T-helper 1 cell treated with Interleukin-12 subunit alpha and Interleukin-12 subunit beta and Interleukin-4 antibody, amounts not matched to agents 30 ng/mL and 1 ng/mL, for 36 hours (primary cell): Measurements from ENCODE around the gene TPPP. TPM values are rescaled to one million over a fixed set of nuclear protein-coding genes. Genes with fewer than 3 reads are reported as not detected.
"Not testable (repeated sequence)": the region's sequence is repeated elsewhere in the genome, so short reads cannot be mapped to it uniquely, and the experiment has no call there.

ENCODE experiments used
- intact Hi-C: fragments of 100-400 bp; cut with micrococcal nuclease; formaldehyde crosslinking; loops from one replicate; pipeline ENCODE4 v1.15.1; 2024
- total RNA-seq: library from RNA; stranded (reverse); gene quantifications from 2 replicates; pipeline ENCODE4 v1.2.3, GENCODE V29; 2022

Gene TPPP
- total RNA-seq, 1 donor from 2014 or later: 0.02 TPM

- intact Hi-C loops: not testable (repeated sequence)
Measured at GRCh38 chr5:678521-678920, 14.6 kb downstream of the TPPP start.

DNA sequence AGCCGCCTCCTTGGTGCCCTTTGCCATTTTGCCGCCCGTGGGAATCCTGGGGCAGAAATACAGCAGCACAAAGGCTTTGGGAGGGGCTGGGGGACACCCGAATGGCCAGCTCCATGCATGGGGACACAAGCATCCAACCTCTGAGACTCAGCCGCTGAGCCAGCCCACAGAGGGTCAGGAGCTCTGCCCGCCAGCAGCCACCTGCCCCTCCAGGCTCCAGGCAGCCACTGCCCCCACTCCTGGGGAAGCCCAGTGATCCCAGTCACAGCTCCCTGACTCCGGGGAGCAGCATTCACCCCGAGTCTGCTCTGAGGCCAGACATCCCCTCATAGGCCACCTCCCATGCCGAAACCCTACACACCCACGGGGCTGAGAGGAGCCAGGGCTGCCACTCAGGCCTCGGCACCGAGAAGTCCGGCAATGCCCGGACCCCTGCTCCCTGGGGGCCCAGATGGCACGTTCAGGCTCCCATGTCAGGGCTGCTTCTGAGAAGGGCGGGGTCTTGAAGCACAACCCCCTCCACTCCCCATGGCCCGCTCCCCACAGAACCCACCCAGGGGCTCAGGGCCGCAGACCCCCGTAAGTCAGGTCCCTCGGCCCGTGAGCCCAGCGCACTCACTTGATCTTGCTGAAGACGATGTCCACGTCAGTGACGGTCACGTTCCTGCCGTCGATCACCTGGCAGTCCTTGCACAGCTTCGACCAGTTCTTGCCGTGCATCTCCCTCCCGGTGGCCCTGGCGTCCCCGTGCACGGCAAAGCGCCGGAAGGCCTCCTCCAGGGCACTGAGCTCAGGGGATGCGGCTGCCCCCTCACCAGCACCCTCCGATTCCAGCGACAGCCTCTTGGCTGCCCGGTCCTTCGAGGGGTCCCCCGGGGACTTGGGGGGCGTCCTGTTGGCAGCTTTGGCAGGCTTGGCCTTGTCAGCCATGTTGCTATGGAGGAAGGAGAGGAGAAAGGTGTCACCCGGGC lies 15.7 kb downstream of the TPPP start:
- intact Hi-C loops: no loop called here

GRCh38 chr5:676699-677076 lies 16.5 kb downstream of the TPPP start:
- intact Hi-C loops: no loop called here

DNA sequence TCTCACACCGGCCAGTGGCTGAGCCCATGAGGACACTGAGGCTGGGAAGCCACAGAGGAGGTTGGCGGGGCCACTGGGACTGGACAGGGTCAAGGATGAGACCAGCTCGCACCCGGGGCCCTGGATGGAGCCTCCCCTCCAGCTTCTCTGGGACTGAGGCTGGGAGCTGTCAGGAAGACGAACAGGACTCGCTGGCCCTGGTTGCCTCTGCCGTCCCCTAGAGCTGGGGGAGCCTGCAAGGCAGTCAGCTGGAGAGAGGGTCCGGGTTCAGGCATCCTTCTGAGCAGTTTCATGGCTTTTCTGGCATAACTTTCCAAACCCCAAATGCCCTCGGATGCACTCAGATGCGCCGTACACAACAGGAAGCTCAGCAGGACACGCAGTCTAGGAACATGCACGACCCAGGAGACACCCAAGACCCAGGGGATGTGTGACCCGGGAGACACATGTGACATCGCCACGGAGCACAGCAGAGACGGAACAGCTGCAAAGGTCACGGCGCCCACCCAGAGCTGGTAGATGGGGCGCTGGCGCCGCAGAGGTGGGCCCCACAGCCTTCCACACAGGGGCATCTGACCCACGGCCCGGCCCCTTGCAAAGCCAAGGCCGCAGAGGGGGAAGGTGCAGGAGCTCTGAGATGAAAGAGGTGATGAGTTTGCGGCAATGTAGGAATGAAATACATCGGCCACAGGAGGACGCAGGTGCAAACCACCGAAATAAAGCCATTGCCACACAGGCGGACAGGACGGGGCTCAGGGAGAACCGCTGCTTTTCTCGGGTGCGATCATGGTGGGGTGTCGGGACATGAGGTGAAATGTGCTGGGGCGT lies 17.1 kb downstream of the TPPP start:
- intact Hi-C loops: no loop called here

DNA sequence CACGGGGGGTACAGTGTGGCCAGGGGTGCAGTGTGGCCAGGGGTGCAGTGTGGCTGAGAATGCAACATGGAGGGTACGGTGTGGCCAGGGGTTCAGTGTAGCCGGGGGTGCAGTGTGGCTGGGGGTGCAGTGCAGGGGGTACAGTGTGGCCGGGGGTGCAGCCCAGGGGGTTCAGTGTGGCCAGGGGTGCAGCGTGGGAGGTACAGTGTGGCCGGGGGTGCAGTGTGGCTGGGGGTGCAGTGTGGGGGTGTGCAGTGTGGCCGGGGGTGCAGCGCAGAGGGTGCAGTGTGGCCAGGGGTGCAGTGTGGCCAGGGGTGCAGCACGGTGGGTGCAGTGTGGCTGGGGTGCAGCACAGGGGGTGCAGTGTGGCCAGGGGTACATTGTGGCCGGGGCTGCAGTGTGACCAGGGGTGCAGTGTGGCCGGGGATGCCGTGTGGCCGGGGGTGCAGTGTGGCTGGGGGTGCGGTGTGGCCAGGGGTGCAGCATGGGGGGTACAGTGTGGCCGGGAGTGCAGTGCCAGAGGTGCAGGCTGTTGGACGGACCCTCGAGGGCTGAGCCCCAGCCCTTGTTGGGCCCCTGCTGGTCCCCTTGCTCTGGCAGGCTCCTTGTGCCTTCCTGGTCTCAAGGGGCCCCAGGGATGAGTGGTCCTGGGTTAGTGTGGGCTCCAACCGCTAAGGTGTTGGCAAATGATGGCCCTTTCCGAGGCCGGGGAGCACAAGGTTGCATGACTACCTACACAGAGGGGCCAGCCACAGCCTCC lies 17.9 kb downstream of the TPPP start:
- intact Hi-C loops: no loop called here

DNA sequence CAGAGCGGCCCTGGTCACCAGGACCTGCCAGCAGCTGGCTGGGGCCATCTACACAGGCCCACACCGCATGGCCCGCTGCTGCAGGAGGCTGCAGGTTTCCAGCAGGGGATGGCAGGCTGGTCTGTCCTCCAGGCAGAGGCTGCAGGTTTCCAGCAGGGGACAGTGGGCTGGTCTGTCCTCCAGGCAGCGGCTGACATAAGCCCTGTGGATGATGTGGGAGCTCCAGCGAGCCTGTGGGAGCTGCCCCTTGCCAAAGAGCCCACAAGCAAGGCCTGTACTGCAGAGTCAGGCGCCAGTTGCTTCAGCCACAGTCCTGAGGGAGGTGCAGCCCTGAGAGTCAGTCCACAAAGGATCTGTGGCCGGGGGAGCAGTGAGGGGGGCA lies 18.5 kb downstream of the TPPP start:
- intact Hi-C loops: no loop called here

DNA sequence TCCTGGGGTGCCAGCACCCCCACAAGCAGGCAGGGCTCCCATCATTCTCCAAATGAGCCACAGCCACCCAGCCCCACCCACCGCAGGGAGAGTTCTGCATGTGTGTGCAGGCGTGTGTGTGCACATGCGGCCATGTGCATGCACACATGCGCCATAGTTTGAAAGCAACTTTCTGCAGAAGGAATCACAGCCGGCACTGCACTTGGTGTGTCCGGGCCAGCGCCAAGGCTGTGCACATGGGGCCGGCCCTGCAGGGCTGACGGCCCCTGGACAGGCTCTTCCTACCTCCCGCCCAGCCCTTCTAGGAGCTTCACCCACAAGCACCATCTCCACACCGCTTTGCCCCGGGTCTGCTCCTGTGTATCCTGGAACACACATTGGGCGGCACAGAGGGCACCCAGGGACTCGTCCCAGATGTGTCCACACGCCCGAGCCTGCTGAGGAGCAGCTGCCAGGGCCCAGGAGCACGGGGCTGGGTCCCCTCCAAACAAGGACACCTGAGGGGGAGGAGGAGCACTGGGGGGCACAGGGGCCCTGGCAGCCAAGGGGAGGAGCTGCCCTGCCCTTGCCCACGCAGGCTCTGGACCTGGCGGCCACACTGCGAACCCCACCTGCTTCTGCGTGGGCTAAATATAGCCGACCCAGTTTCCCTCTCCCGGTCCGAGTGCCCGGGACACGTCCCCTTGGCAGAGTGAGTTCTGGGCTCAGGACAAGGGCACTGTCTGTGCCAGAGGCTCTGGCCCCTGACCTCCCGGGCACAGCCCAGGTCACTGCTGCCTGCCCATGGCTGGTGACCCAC lies 19.1 kb downstream of the TPPP start:
- intact Hi-C loops: no loop called here

GRCh38 chr5:673161-673830 lies 19.9 kb downstream of the TPPP start:
- intact Hi-C loops: no loop called here

DNA sequence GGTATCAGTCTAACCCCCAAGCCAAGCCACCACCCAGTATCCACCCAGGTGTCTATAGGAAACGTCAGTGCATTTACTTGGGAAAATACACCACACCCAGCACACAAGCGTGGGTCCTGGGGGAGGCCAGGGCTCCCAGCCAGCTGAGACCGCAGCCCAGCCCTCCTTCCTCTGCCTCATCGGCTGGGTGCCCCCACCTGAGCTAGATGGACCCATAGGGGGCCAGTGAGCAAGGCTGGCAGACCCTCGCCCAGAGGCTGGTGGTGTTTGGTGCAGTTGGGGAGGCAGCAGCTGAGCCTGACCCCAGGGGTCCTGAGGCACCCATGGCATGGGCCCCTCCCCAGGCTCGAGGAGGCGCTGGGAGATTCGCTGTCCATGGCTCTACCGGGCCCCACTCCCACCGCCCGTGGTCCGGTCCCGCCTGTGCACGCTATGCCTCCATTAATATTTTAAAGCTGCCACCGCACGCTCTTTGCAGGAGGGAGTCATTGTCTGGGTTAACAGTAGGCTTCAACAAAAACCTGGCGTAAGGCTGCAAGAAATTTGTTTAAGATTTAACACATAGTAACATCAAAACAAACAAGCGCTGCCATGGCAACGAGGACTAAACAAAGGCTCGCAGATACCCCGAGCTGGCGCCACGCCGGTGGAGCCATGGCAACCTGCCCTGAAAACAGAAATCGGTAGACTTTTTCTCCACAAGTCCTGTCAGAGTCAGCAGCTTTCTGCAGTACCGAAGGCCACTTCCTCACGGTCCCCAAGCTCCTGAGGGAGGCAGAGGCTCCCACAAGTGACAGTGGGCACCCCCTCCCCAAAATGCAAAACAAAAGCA lies 20.6 kb downstream of the TPPP start:
- intact Hi-C loops: no loop called here

GRCh38 chr5:671459-672328 lies 21.5 kb downstream of the TPPP start:
- intact Hi-C loops: loop anchor here (2.0 kb wide), 1 partner anchor 231 kb away; no protein-coding TSS in a partner anchor

DNA sequence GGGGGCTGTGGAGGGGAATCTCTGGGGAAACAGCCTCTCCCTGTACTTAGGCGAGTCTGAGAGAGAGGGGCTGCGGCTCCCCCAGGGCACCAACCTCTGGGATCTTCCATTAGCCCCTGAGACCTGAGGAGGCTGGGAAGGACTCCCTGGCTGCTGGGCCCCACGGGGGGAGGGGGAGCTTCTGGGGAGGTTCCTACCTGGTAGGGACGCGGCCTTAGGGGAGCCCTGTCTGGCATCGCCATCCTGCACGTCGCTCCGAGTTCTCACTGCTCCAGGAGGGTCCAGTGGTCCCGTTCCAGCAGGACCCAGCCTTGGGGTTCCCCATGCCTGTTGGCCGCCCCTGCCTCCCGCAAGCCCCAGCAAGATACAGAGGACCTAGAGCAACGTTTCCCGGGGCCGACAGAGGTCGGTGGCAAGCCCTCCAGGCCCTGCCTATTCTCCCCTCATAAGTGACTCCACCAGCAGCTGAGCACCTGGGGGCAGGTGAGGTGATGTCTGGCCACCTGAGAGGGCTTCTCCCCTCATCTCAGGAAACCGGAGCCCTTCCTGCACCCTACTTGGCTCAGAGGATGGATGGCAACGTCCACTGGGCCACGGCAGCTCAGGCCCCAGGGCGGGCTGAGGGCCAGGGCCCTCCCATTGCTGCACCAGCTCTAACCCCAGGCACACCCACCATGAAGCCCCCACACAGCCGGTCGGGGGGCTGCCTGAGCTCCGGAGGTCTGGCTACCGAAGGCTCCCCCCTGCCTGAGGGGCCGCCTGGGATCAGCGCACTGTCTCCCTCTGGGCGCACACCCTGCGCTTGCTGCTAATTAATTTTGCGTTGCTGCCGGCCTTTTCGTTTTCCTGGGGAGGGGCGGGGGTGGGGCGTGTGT lies 22.5 kb downstream of the TPPP start:
- intact Hi-C loops: loop anchor here (2.0 kb wide), 1 partner anchor 232 kb away; no protein-coding TSS in a partner anchor

GRCh38 chr5:669842-670395 lies 23.2 kb downstream of the TPPP start:
- intact Hi-C loops: loop anchor here (2.0 kb wide), 1 partner anchor 233 kb away; no protein-coding TSS in a partner anchor

- intact Hi-C loops: no loop called here
Measured at GRCh38 chr5:669111-669841, 23.9 kb downstream of the TPPP start.

GRCh38 chr5:668283-668995 lies 24.7 kb downstream of the TPPP start:
- intact Hi-C loops: no loop called here

DNA sequence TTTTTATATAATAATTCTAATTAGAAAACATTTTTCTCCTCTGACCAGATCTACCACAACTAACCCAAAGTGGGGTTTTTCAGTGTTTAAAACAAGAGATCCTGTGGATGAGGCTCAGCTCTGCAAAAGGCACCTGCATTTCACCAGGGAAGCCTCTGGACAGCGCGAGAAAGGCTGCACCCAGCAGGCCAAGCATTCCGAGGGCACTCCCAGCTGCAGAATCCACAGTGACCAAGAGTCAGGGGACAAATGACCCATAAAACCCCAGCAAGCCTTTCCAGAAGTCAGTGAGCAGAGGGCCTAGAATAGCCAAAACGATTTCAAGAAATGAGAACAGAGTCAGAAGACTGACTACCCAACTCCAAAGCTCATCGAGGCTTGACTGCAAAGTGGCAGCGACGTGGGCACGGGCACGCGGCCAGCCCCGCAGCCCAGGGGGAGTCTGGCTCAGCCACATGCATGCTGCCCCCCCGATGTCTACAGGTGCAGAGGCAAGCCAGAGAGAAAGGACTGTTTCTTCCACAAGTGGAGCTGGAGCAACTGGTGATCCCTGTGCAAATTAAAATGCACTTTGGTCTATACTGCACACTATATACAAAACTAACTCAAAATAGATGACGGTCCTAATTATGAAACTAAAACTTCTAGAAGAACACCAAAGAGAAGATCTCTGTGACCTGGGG lies 26.2 kb downstream of the TPPP start:
- intact Hi-C loops: no loop called here
